ENCODE measurements around the gene ZMIZ1.

DNA sequence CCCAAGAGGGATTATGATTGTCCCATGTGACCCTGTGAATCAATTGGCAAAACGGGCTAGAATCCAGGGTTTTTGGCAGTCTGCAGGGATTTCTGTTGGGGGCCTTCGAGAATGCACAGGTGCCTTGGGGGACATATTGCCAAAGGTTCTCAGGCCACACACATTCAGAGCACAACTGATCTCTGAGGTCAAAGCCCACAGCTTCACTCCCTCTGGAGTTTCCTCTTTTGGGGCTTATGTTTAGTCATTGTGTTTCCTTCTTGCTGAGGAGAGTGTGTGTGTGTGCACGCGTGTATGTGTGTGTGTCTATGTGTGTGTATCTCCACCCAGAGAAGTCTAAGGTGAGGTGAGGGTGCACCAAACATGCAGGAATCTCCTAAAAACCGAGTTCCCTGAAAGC is 287.3 kb downstream of the ZMIZ1 start:
- TF ChIP-seq CTCF (conservative IDR thresholded peaks at IDR 0.05; ENCODE audit: low read depth, low read length) (no peak), EZH2 (IDR thresholded peaks at IDR 0.05; ENCODE audit: borderline replicate concordance, low read depth, low read length, poor library complexity, severe bottlenecking) (no peak)
